H9 (cell line): ENCODE results near the gene NFYC. TPM values are rescaled to one million over a fixed set of nuclear protein-coding genes. Genes with fewer than 3 reads are reported as not detected.

Experiments used
- DNase-seq: peaks from one replicate; pipeline ENCODE4 v3.0.0-alpha.2; 2017
- H2AFZ ChIP-seq: one replicate; pipeline ENCODE4 v1.6.1; 2013; ENCODE audit warnings: mild to moderate bottlenecking, low read length, control low read depth, moderate library complexity
- H2AK5ac ChIP-seq: 2 replicates; pipeline ENCODE4 v1.6.1; 2013; ENCODE audit warnings: low read length, control low read depth, mixed read lengths; ENCODE audit not compliant: insufficient read length
- H2BK120ac ChIP-seq: one replicate; pipeline ENCODE4 v1.6.1; 2013; ENCODE audit warnings: low read depth, mild to moderate bottlenecking, low read length, control low read depth, inconsistent platforms; ENCODE audit not compliant: poor library complexity, severe bottlenecking
- H2BK12ac ChIP-seq: 2 replicates; pipeline ENCODE4 v1.6.1; 2013; ENCODE audit warnings: low read length, control low read depth, mixed read lengths, low read depth; ENCODE audit not compliant: insufficient read length
- H2BK15ac ChIP-seq: 2 replicates; pipeline ENCODE4 v1.6.1; 2013; ENCODE audit warnings: low read depth, low read length, control low read depth
- H2BK20ac ChIP-seq: one replicate; pipeline ENCODE4 v1.6.1; 2013; ENCODE audit warnings: low read depth, mild to moderate bottlenecking, low read length, control low read depth, inconsistent platforms; ENCODE audit not compliant: poor library complexity, severe bottlenecking
- H2BK5ac ChIP-seq: 2 replicates; pipeline ENCODE4 v1.6.1; 2013; ENCODE audit warnings: low read length, control low read depth, mixed read lengths; ENCODE audit not compliant: insufficient read length
- H3K14ac ChIP-seq: 2 replicates; pipeline ENCODE4 v1.6.1; 2013; ENCODE audit warnings: low read length, control low read depth; ENCODE audit not compliant: insufficient read depth
- H3K18ac ChIP-seq: 2 replicates; pipeline ENCODE4 v1.6.1; 2013; ENCODE audit warnings: low read depth, mild to moderate bottlenecking, mixed read lengths, low read length, control low read depth; ENCODE audit not compliant: insufficient read length
- H3K23ac ChIP-seq: 2 replicates; pipeline ENCODE4 v1.6.1; 2013; ENCODE audit warnings: low read length, control low read depth, mixed read lengths, low read depth; ENCODE audit not compliant: insufficient read length
- H3K23me2 ChIP-seq: 2 replicates; pipeline ENCODE4 v1.6.1; 2013; ENCODE audit warnings: low read depth, mild to moderate bottlenecking, mixed read lengths, low read length, control low read depth; ENCODE audit not compliant: insufficient read length, poor library complexity, severe bottlenecking
- H3K27ac ChIP-seq: 2 replicates; pipeline ENCODE4 v1.5.1; 2013; ENCODE audit warnings: low read length, control low read depth, mixed read lengths, low read depth; ENCODE audit not compliant: insufficient read length
- H3K27me3 ChIP-seq: 2 replicates; pipeline ENCODE4 v1.6.1; 2013; ENCODE audit warnings: low read length, control low read depth, inconsistent platforms; ENCODE audit not compliant: insufficient read depth
- H3K4ac ChIP-seq: 2 replicates; pipeline ENCODE4 v1.6.1; 2013; ENCODE audit warnings: low read depth, mild to moderate bottlenecking, control low read depth, inconsistent platforms, low read length, moderate library complexity
- H3K4me1 ChIP-seq: 2 replicates; pipeline ENCODE4 v1.6.1; 2013; ENCODE audit warnings: low read length, control low read depth, inconsistent platforms; ENCODE audit not compliant: insufficient read depth
- H3K4me2 ChIP-seq: 2 replicates; pipeline ENCODE4 v1.6.1; 2013; ENCODE audit warnings: low read length, control low read depth, mixed read lengths; ENCODE audit not compliant: insufficient read length, insufficient read depth
- H3K56ac ChIP-seq: 2 replicates; pipeline ENCODE4 v1.6.1; 2013; ENCODE audit warnings: low read depth, mild to moderate bottlenecking, mixed read lengths, low read length, control low read depth; ENCODE audit not compliant: insufficient read length
- H3K79me1 ChIP-seq: 2 replicates; pipeline ENCODE4 v1.6.1; 2013; ENCODE audit warnings: low read depth, mild to moderate bottlenecking, moderate library complexity, low read length, control low read depth, inconsistent platforms; ENCODE audit not compliant: insufficient read depth, poor library complexity, severe bottlenecking
- H3K79me2 ChIP-seq: 2 replicates; pipeline ENCODE4 v1.6.1; 2013; ENCODE audit warnings: low read length, control low read depth, inconsistent platforms; ENCODE audit not compliant: insufficient read depth
- H3K9ac ChIP-seq: 2 replicates; pipeline ENCODE4 v1.6.1; 2013; ENCODE audit warnings: low read length, control low read depth, mixed read lengths; ENCODE audit not compliant: insufficient read length; ENCODE audit errors: extremely low read depth
- H3K9me3 ChIP-seq: one replicate; pipeline ENCODE4 v1.6.1; 2013; ENCODE audit warnings: low read depth, low read length, inconsistent platforms; ENCODE audit not compliant: control insufficient read depth
- H3T11ph ChIP-seq: one replicate; pipeline ENCODE4 v1.6.1; 2013; ENCODE audit warnings: mild to moderate bottlenecking, low read length, control low read depth, inconsistent platforms
- H4K20me1 ChIP-seq: one replicate; pipeline ENCODE4 v1.6.1; 2013; ENCODE audit not compliant: control insufficient read depth, insufficient read length, insufficient read depth
- H4K5ac ChIP-seq: 2 replicates; pipeline ENCODE4 v1.6.1; 2013; ENCODE audit warnings: low read depth, mild to moderate bottlenecking, mixed read lengths, low read length, control low read depth; ENCODE audit not compliant: insufficient read length
- H4K8ac ChIP-seq: replicated peaks from 2 replicates; pipeline ENCODE4 v1.6.1; 2013; ENCODE audit warnings: low read length, control low read depth, mixed read lengths, low read depth; ENCODE audit not compliant: insufficient read length
- H4K91ac ChIP-seq: 2 replicates; pipeline ENCODE4 v1.6.1; 2013; ENCODE audit warnings: low read depth, mild to moderate bottlenecking, moderate library complexity, mixed read lengths, low read length, control low read depth; ENCODE audit not compliant: insufficient read length
- H3K27ac Mint-ChIP-seq, 3 experiments: 2 replicates in 2 of 3; 3 replicates in 1 of 3; pipeline ENCODE4 v1.8.0; 2020 to 2021; ENCODE audit warnings: mixed read lengths in 3 of 3, mild to moderate bottlenecking in 1 of 3, moderate library complexity in 1 of 3
- H3K27me3 Mint-ChIP-seq: 2 replicates; pipeline ENCODE4 v1.8.0; 2021; ENCODE audit warnings: low read depth, mild to moderate bottlenecking, moderate library complexity, mixed read lengths
- H3K36me3 Mint-ChIP-seq, 3 experiments: 2 replicates in 2 of 3; 3 replicates in 1 of 3; pipeline ENCODE4 v1.8.0; 2020 to 2021; ENCODE audit warnings: low read depth in 3 of 3, mixed read lengths in 3 of 3; ENCODE audit not compliant: insufficient read depth in 1 of 3
- H3K4me1 Mint-ChIP-seq, 2 experiments: 2 replicates each; pipeline ENCODE4 v1.8.0; 2020; ENCODE audit warnings: mixed read lengths in 2 of 2
- H3K4me3 Mint-ChIP-seq, 2 experiments: 2 replicates in 1 of 2; 3 replicates in 1 of 2; pipeline ENCODE4 v1.8.0; 2020 to 2021; ENCODE audit warnings: mild to moderate bottlenecking in 2 of 2, mixed read lengths in 2 of 2, moderate library complexity in 1 of 2
- H3K9me3 Mint-ChIP-seq, 2 experiments: 2 replicates in 1 of 2; 3 replicates in 1 of 2; pipeline ENCODE4 v1.8.0; 2020; ENCODE audit warnings: mild to moderate bottlenecking in 2 of 2, mixed read lengths in 2 of 2, moderate library complexity in 1 of 2
- CTCF ChIP-seq: fragments of 200-600 bp; sonication (generic); conservative IDR thresholded peaks from 3 replicates; pipeline ENCODE4 v1.8.0; 2021; ENCODE audit warnings: antibody characterized with exemption, mild to moderate bottlenecking
- total RNA-seq: library from RNA; stranded (reverse); gene quantifications from 2 replicates; pipeline ENCODE4 v1.2.1, GENCODE V29; 2021

NFYC gene
- total RNA-seq, 1 experiment from 2014 or later: 54.7 TPM

GRCh38 chr1:40736085-40736531 lies 44.6 kb downstream of the NFYC start:
- Histone ChIP-seq H2BK12ac (no peak overlapping the region), H4K8ac (no peak overlapping the region), H3K27me3 (no peaks in the 10 kb centered on the region), H4K91ac (no peak overlapping the region), H3K4me2 (no peak overlapping the region), H3K23me2 (no peaks in the 10 kb centered on the region), H2BK120ac (no peak overlapping the region), H3T11ph (no peak overlapping the region), H3K27ac (no peak overlapping the region), H3K9me3 (no peaks in the 10 kb centered on the region), H2BK5ac (no peak overlapping the region), H3K79me2 (peaks cover 2% of the 10 kb centered on the region; the same call in 1 of the 2 replicates), H2AFZ (no peak overlapping the region), H3K4me1 (peaks cover 4% of the 10 kb centered on the region; the same call in 1 of the 2 replicates), H4K20me1 (no peaks in the 10 kb centered on the region), H3K4ac (no peak overlapping the region), H3K18ac (no peak overlapping the region), H2BK20ac (no peak overlapping the region), H3K9ac (no peak overlapping the region), H2BK15ac (no peak overlapping the region), H4K5ac (no peak overlapping the region), H3K14ac (no peak overlapping the region), H3K56ac (no peak overlapping the region), H3K79me1 (no peaks in the 10 kb centered on the region), H2AK5ac (no peak overlapping the region), H3K23ac (no peak overlapping the region)
- Mint-ChIP-seq H3K4me3 (no peak overlapping the region), H3K27ac (peak overlapping the region in 2 of 3 experiments; percentile 25 to 74; a peak in 2 of 7 replicates), H3K36me3 (peaks cover 13 to 28% (median 24%) of the 10 kb centered on the region in 3 experiments; a peak in 6 of 7 replicates), H3K9me3 (no peaks in the 10 kb centered on the region), H3K27me3 (no peaks in the 10 kb centered on the region), H3K4me1 (peaks cover 25 to 30% of the 10 kb centered on the region in 2 experiments)
- no peak for DNase-seq
- no peak for TF ChIP-seq CTCF
